Peyer's patch (tissue), 4 donors: ENCODE results near the gene MANEA.

Source experiments
- POLR2A ChIP-seq, 2 donors: fragments of 450-650 bp; IDR thresholded peaks; one replicate each; pipeline ENCODE4 v1.5.1; 2017; ENCODE audit warnings: antibody characterized with exemption in 2 of 2, mild to moderate bottlenecking in 2 of 2, moderate library complexity in 2 of 2
- TF ChIP-seq, protein P1 (sequence below), 6 experiments: fragments of 450-650 bp in 4 of 6; fragments of 200-600 bp in 2 of 6; sonication (generic) in 1 of 6; IDR thresholded peaks; one replicate each; pipeline ENCODE4 v1.5.1; 2017 to 2019; ENCODE audit warnings: antibody characterized with exemption in 6 of 6, mild to moderate bottlenecking in 3 of 6, moderate library complexity in 1 of 6

DNA sequence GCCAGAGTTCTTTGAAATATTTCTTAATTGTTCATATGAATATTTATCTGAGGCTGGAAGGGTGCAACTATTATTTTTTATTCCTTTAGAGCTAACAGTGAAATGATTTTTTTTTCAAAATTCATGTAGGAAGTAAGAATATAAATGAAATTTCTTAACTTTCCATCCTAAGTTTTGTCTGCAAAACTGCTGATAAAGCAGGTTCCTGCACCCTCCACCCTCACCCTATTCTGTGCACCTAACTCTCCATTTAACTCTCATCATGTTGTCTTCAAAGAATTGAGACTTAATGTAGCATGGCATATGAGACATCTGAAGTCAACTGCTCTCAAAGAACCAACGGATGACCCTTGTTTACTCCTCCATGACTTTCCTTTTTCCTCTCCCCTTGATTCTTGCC, 23.5 kb upstream of the MANEA start:
- TF ChIP-seq POLR2A (IDR thresholded peaks at IDR 0.05), result no peak
- TF ChIP-seq, protein P1, sequence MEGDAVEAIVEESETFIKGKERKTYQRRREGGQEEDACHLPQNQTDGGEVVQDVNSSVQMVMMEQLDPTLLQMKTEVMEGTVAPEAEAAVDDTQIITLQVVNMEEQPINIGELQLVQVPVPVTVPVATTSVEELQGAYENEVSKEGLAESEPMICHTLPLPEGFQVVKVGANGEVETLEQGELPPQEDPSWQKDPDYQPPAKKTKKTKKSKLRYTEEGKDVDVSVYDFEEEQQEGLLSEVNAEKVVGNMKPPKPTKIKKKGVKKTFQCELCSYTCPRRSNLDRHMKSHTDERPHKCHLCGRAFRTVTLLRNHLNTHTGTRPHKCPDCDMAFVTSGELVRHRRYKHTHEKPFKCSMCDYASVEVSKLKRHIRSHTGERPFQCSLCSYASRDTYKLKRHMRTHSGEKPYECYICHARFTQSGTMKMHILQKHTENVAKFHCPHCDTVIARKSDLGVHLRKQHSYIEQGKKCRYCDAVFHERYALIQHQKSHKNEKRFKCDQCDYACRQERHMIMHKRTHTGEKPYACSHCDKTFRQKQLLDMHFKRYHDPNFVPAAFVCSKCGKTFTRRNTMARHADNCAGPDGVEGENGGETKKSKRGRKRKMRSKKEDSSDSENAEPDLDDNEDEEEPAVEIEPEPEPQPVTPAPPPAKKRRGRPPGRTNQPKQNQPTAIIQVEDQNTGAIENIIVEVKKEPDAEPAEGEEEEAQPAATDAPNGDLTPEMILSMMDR (IDR thresholded peaks at IDR 0.05), result no peak
